ENCODE measurements around the gene SF3B1. TPM values are rescaled to one million over a fixed set of nuclear protein-coding genes. Genes with fewer than 3 reads are reported as not detected.
"Not testable (repeated sequence)": the region's sequence is repeated elsewhere in the genome, so short reads cannot be mapped to it uniquely, and the experiment has no call there.

The SF3B1 gene
- total RNA-seq, 2 donors from 2014 or later: 136 to 157 TPM

- no peak for ATAC-seq
- intact Hi-C loops (cut with DNase I): no loop called here
- DNase-seq: no peak
Measured at GRCh38 chr2:197437380-197437779, 2.6 kb upstream of the SF3B1 start.

GRCh38 chr2:197435598-197436420, 981 bp upstream of the SF3B1 start:
- intact Hi-C loops (cut with DNase I): loop anchor here in 1 of 2 donors (2.0 kb wide), 1 partner anchor 17 kb away; the partner anchor contains the start of gene COQ10B
- no peak for DNase-seq

GRCh38 chr2:197433780-197434438, 919 bp downstream of the SF3B1 start:
- no peak for DNase-seq
- ATAC-seq: no peak
- intact Hi-C loops (cut with DNase I): loop anchor here in 1 of 2 donors (2.0 kb wide), 1 partner anchor 19 kb away; the partner anchor contains the start of gene COQ10B

More at GRCh38 chr2:197435598-197436420, 981 bp upstream of the SF3B1 start:
- ATAC-seq: peak in 1 of 2 donors; percentile 4

- intact Hi-C loops (cut with DNase I); ATAC-seq; DNase-seq: not testable (repeated sequence)
Measured at GRCh38 chr2:197432527-197432926, 2.3 kb downstream of the SF3B1 start.

DNA sequence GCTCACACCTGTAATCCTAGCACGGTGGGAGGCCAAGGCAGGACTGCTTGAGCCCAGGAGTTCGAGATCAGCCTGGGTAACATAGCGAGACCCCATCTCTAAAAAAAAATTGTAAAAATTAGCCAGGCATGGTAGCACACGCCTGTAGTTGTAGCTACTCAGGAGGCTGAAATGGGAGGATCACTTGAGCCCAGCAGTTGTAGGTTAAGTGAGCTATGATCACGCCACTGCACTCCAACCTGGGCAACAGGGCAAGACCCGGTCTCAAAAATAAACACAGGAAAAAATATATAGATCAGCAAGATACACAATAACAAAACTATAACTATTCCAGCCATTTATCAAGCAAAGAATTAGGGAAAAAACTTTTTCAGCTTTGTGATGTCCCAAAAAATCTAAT, 3.0 kb downstream of the SF3B1 start:
- ATAC-seq (no peak), DNase-seq (no peak)
- intact Hi-C loops (cut with DNase I): no loop called here

GRCh38 chr2:197427986-197428385, 6.8 kb downstream of the SF3B1 start:
- intact Hi-C loops (cut with DNase I): no loop called here
- ATAC-seq (no peak), DNase-seq (no peak)

DNA sequence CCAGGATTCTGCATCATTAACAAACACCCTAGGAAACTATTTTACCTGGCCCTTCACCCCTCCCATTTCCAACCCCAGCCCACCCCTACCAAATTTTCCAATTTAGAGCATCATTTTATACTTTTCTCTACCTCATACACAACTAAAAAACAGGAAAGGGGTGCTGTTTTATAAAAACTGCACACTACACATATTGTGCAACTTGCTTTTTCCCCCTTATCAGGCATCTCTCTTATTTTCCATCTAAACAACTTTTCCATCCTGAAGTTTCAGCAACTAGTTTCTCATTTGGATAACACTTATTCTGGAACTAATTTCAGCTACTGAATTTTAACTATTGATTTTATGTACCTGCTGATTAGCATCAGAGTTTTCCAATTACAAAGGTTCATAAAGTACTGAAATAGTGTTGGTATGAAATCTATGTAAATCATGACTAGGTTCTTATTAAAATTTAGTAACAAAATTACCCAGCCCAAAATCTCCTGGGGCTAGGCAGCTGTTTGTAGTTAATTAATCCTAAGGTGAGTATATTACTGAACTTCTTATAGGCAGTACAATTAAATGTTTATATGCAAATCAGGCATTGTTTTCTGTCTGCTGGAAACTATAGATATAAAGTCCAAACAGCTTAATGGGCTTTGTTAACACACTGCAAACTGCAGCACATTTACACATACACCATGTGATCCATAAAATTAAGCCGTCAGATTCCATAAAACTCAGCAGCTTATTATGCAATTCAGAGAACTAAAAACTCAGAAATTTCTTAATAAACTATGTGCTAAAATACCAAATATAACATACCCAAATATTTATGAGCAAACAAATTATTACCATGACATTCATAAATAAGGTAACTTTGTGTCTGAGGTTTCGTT, 7.9 kb downstream of the SF3B1 start:
- no peak for ATAC-seq
- no peak for DNase-seq
- intact Hi-C loops (cut with DNase I): no loop called here

DNA sequence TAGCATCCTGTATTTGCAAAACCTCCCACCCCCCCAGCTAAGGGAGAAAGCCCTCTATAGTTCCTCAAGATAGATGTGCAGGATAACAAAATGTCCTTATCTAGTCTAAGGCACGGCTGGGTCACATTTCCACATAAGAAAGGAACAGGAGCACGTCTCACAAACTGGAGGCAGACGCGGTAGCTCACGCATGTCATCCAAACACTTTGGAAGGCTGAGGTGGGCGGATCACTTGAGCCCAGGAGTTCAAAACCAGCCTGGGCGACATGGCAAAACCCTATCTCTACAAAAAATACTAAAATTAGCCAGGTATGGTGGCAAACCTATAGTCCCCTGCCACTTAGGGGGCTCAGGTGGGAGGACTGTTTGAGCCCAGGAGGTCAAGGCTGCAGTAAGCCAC, 9.3 kb downstream of the SF3B1 start:
- DNase-seq (no peak), ATAC-seq (no peak)
- intact Hi-C loops (cut with DNase I): no loop called here

- intact Hi-C loops (cut with DNase I): no loop called here
- DNase-seq: no peak
- ATAC-seq: no peak
Measured at GRCh38 chr2:197423307-197423706, 11.5 kb downstream of the SF3B1 start.

GRCh38 chr2:197419438-197419837, 15.4 kb downstream of the SF3B1 start:
- no peak for DNase-seq
- ATAC-seq: no peak
- intact Hi-C loops (cut with DNase I): loop anchor here in 1 of 2 donors (10.0 kb wide), 1 partner anchor 75 kb away; the partner anchor contains the start of gene HSPD1

DNA sequence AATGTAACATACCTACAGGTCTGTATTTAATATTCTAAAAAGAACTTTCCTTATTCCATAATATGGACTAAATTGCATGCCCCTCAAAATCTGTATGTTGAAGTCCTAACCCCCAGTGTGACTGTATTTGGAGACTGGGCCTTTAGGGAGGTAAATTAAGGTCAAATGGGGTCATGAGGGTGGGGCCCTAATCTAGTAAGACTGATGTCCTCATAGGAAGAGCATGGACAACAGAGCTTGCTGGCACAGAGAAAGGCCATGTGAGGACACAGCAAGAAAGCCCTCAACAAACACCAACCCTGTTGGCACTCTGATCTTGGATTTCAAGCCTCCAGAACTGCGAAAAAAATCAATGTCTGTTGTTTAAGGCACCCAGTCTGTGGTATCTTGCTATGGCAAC, 18.6 kb downstream of the SF3B1 start:
- no peak for ATAC-seq
- DNase-seq: no peak
- intact Hi-C loops (cut with DNase I): loop anchor here in 1 of 2 donors (10.0 kb wide), 1 partner anchor 79 kb away; the partner anchor contains the start of gene HSPD1

GRCh38 chr2:197414515-197414914, 20.3 kb downstream of the SF3B1 start:
- DNase-seq: no peak
- intact Hi-C loops (cut with DNase I): loop anchor here in 1 of 2 donors (10.0 kb wide), 1 partner anchor 80 kb away; the partner anchor contains the start of gene HSPD1
- no peak for ATAC-seq

DNA sequence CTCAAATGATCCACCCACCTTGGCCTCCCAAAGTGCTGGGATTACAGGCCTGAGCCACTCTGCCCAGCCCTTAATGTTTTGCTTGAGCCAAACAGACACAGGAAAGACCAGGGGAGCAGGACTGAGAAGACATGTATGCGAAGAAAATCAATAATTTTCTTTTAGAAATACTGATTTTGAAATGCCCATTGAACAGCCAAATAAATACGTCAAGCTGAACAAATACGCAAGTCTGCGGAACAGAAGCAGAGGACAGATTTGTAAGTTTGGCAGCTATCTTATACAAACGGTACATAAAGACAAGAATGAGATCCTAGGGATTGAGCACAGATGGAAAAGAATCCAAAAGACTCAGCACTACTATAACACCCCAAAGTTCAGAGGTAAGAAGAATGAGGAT, 20.8 kb downstream of the SF3B1 start:
- intact Hi-C loops (cut with DNase I): loop anchor here in 1 of 2 donors (10.0 kb wide), 1 partner anchor 81 kb away; the partner anchor contains the start of gene HSPD1
- DNase-seq (no peak), ATAC-seq (no peak)

- no peak for DNase-seq
- intact Hi-C loops (cut with DNase I): loop anchor here in 1 of 2 donors (10.0 kb wide), 1 partner anchor 621 kb away; no protein-coding TSS in a partner anchor
- no peak for ATAC-seq
Measured at GRCh38 chr2:197405582-197405981, 29.2 kb downstream of the SF3B1 start.

DNA sequence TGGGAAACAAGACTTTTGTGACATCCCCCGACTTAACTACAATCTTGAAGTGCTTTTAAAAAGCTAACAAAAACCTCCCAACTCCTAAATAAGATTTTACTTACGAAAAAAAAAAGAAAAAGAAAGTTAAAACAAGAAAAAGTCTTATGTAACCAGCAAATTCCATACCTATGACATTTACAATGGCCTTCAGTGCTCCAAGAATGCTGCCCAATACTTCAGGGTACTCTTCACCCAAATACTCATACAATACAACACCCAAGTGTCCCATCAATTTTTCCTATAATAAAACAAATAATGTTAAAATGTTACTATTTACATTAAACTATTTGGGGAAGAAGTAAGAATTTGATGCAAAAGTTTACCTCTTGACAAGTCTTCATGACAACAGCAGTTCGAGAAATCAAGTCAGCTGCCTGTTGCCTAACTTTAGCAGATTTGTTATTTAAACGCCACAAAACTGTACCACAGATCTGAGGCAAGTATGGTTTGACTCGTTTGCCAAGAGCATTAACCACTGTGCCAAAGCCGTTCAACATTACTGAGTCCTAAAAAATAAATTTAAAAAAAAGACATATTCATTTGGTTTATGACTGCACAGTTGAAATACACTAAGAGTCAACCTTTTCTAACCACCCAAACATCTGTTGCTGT, 34.8 kb downstream of the SF3B1 start:
- intact Hi-C loops (cut with DNase I): loop anchor here in 1 of 2 donors (5.0 to 10.0 kb wide), 2 partner anchors 87 to 615 kb away; no protein-coding TSS in a partner anchor

GRCh38 chr2:197398913-197399312, 35.9 kb downstream of the SF3B1 start:
- DNase-seq: no peak
- no peak for ATAC-seq
- intact Hi-C loops (cut with DNase I): loop anchor here in 1 of 2 donors (5.0 kb wide), 1 partner anchor 88 kb away; no protein-coding TSS in a partner anchor

More for the DNA sequence above, 34.8 kb downstream of the SF3B1 start:
- DNase-seq: no peak
- no peak for ATAC-seq

DNA sequence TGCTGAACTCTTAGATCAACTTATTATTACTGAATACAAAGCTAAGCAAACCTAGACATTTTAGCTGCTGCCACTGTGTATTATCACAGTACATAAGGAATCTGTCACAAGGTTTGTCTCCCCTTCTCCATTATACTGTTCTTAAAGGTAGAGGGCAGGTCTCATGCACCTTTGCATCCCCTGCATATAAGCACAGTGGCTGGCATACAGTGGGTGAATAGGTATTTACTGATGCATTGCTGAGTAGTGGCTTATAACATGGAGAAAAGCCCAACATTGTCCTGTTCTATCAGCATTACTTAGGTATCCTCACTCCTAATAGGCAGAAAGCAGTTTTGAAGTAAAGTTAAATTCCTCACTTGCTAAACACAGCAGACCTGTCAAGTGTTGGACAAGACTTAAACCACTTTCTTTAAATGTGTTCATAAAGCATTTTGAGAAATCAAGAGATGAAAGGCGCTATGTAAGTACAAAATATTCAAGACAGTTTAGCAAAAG, 43.6 kb downstream of the SF3B1 start:
- intact Hi-C loops (cut with DNase I): no loop called here
- no peak for ATAC-seq

More for the DNA sequence above, 43.6 kb downstream of the SF3B1 start:
- no peak for DNase-seq
